HG02885 (cell line): ENCODE data around the gene DISC1.
"Not testable (repeated sequence)": the region's sequence is repeated elsewhere in the genome, so short reads cannot be mapped to it uniquely, and the experiment has no call there.

Experiments used
- ATAC-seq: cut with Tn5 transposase; IDR thresholded peaks from one replicate; pipeline ENCODE4 v1.9.1; 2021; ENCODE audit warnings: mild to moderate bottlenecking; ENCODE audit not compliant: unreplicated experiment, poor library complexity

The DISC1 gene

DNA sequence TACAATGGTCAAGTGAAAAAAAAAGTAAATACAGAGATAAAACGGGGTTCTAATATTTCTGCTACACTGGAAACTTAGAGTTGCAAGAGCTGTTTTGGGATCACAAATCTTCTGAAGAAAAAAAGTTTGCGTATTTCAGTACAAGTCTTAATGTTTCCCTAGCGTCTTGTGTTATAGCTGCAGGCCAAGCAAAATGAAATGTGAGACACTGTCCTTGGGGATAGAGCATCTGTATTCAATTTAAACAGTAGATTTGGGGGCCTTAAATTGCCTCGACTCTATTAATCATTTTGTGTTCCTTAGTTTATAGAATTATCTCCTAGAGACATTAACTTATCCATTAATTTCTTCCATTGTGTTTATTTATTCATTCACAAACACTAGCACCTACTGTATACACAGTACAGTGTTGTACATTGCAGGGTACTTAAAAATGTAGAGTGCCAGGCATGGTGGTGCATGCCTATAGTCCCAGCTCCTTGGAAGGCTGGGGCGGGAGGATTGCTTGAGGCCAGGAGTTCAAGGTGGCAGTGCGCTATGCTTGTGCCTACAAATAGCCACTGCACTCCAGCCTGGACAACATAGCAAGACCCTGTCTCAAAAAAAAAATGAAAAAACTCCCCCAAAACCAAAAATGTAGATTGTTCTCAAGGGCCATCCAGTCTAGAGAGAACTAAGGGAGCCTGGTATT is 7.9 kb downstream of the DISC1 start:
- ATAC-seq = no peak

- no peak for ATAC-seq
Observed at GRCh38 chr1:231636157-231636556, 9.6 kb downstream of the DISC1 start.

GRCh38 chr1:231636922-231637321 is 10.3 kb downstream of the DISC1 start:
- ATAC-seq = not testable (repeated sequence)

DNA sequence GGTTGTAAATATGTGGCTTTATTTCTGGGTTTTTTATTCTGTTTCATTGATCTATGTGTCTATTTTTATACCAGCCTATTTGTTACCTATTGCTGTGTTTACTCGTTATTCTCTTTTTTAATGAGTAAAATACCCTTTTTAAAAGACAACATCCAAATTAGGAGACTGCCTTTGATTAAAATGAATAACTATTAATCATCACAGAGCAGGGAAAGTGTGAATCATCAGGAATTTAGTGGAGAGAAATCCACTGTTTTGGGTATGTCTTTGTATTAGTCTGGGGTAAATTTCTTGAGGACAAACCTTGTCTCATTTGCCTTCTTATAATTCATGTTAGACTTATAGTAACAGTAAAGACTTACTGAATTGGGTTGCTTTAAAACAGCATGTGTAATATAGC is 12.1 kb downstream of the DISC1 start:
- no peak for ATAC-seq

GRCh38 chr1:231639819-231640218 is 13.2 kb downstream of the DISC1 start:
- ATAC-seq = no peak

DNA sequence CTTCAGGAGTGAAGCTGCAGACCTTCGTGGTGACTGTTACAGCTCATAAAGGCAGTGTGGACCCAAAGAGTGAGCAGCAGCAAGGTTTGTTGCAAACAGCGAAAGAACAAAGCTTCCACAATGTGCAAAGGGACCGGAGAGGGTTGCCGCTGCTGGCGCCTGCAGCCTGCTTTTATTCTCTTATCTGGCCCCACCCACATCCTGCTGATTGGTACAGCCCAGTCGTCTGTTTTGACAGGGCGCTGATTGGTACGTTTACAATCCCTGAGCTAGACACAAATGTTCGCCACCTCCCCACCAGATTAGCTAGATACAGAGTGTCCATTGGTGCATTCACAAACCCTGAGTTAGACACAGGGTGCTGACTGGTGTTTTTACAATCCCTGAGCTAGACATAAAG is 14.9 kb downstream of the DISC1 start:
- not testable (repeated sequence) for ATAC-seq

GRCh38 chr1:231642061-231642460 is 15.5 kb downstream of the DISC1 start:
- ATAC-seq = not testable (repeated sequence)

DNA sequence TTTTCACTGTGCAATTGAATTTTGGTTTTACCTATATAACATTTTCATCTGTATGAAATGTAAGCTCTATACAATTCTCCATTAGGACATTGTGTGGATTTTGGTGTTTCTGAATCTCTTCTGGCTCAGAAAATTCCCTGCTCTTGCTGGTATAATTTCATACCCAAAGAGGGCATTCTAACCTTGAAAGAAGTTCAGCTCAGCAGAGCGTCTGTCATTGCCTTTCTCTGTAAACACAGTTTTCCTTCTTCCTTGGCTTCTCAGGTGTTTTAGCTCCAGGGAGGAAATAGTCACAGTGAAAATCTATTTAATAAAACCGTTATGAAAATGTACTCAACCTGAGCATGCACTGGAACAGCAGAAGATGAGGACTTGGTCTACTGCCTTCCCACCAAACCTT is 16.0 kb downstream of the DISC1 start:
- ATAC-seq = no peak

DNA sequence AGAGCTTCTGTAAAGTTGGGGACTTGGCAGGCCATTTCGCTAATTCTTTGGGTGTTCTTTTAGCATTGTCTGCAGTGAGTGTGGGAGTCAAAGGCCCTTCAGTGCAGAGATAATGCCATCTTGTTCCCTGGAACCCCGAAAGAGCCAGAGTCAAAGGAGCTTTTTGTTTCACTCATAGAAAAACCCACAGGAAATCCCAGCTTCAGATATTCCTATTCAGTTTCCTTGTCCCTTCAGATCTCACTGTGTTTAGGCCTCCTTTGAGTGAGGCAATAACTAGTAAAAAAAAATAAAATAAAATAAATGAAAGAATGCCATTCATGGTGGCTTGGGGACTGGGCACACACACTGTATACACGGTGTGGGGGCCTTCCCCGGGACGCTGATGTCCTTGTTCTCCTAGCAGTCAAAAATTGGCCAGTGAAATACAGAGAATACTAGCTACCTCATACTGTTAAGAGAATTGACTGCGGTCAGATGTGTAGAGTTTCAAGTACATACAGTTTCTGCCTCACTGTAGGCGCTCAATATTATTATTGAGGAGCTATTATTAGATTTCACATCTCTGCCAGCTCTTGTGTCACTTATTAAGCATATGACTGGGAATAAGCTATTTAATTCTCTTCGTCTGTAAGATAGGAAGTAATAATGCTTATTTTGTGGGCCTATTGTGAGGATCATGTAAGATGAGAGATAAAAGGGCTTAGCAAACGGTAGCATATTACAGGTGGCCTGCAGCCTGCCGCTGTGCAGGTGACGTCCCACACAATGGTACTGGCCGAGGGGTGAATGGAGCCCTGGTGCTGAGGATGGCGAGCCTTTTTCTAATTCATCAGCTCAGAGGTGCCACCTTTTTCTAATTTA is 16.7 kb downstream of the DISC1 start:
- ATAC-seq = no peak

DNA sequence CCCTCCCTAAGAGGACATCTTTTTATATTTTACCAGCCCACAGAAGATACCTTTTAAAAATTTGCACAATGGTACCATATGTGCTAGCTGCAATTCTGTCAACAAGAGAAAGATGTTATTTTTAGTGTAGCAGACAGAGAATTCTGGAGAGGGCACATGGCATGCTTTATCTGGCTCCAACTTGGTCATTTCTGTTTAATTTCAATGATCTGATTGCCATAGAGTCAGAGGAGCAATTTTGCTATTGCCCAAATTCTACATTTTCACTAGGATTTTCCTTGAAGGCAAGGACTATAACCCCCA is 17.3 kb downstream of the DISC1 start:
- no peak for ATAC-seq

GRCh38 chr1:231645634-231646033 is 19.0 kb downstream of the DISC1 start:
- not testable (repeated sequence) for ATAC-seq

DNA sequence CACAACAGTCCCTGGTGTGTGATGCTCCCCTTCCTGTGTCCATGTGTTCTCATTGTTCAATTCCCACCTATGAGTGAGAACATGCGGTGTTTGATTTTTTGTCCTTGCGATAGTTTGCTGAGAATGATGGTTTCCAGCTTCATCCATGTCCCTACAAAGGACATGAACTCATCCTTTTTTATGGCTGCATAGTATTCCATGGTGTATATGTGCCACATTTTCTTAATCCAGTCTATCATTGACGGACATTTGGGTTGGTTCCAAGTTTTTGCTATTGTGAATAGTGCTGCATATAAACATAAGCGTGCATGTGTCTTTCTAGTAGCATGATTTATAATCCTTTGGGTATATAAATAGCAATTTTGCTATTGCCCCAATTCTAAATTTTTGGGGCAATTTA is 19.6 kb downstream of the DISC1 start:
- ATAC-seq = not testable (repeated sequence)

GRCh38 chr1:231651621-231652260 is 25.2 kb downstream of the DISC1 start:
- ATAC-seq = not testable (repeated sequence)

DNA sequence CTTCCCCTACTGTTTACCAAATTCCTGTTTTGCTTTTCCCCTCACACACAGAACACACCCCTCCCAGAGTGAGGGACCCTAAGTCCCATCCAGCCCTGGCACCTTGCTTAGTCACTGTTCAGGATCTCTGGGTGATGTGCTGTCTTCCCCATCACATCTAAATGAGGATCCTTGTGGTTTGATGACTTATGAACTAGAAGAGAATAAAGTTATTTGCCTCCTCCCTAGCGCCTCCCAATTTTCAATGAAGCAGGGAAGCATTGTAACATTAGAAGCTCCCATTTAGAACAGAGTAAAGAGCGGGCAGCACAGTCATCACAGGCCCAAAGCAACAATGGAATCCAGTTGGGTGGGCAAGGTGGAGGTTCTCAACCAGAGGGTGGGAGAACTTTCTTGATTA is 27.0 kb downstream of the DISC1 start:
- no peak for ATAC-seq

- no peak for ATAC-seq
Observed at GRCh38 chr1:231656741-231657140, 30.2 kb downstream of the DISC1 start.

DNA sequence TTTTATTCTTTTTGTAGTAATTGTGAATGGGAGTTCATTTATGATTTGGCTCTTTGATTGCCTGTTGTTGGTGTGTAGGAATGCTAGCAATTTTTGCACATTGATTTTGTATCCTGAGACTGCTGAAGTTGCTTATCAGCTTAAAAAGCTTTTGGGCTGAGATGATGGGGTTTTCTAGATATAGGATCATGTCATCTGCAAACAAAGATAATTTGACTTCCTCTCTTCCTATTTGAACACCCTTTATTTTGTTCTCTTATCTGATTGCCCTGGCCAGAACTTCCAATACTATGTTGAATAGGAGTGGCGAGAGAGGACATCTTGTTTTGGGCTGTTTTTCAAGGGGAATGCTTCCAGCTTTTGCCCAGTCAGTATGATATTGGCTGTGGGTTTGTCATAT is 31.6 kb downstream of the DISC1 start:
- not testable (repeated sequence) for ATAC-seq

GRCh38 chr1:231660198-231660597 is 33.6 kb downstream of the DISC1 start:
- ATAC-seq = no peak

DNA sequence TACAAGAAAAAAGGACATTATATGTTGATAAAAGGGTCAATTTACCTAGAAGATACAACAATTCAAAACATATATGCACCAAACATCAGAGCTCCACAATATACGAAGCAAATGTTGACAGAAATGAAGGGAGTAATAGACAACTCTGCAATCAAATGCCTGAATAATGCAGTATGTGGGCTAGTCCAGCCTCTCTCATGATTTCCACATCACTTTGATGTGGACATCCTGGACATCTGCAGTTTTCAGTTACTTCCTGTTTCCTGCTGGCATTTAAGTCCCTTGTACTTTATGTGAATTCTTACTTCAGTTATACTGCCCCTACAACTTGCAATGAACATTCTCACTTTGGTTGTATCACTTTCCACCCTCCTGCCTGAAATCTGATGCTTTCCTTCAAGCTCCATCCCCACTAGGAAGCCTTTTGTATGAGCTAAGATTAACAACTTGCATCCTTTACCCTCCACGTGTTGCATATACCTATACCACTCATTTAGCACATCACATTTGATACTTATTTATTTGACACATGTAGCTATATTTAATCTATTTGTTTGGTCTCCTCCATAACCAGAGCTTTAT is 36.7 kb downstream of the DISC1 start:
- no peak for ATAC-seq

GRCh38 chr1:231665101-231665500 is 38.5 kb downstream of the DISC1 start:
- ATAC-seq = no peak

DNA sequence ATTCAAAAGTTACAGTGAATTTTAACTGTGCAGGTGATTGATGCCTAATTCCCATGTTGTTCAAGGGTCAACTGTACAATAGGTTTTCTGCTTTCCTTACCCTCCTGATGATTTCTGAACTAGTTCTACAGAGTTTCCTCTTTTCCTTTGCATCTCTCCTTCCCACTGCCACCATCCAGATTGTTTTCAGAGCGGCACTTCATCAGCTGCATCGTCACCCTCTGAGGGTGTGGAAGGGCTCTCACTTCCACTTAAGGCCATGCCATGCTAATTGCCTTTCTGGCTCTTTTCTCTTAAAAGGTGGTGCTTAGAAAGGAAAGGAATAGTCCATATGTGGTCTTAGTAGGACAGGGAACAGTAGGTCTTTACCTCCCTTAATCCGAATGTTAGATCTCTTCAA is 39.1 kb downstream of the DISC1 start:
- no peak for ATAC-seq
